Keratinocyte (primary cell): Measurements from ENCODE around the gene CIROP. TPM values are rescaled to one million over a fixed set of nuclear protein-coding genes. Genes with fewer than 3 reads are reported as not detected.

ENCODE experiments used
- DNase-seq: peaks from one replicate; pipeline ENCODE4 v3.0.0-alpha.2; 2011; ENCODE audit warnings: low read depth, missing footprints, low spot score
- FAIRE-seq: peaks from 2 replicates; lab custom pipeline; 2011; peaks lifted over from hg19 to GRCh38; lab: Jason Lieb, UNC
- H2AFZ ChIP-seq: 2 replicates; pipeline ENCODE4 v1.6.0; 2012; ENCODE audit warnings: low read length, control low read depth, inconsistent platforms; ENCODE audit not compliant: control insufficient read depth
- H3K27ac ChIP-seq: 2 replicates; pipeline ENCODE4 v1.5.1; 2011; ENCODE audit warnings: low read length; ENCODE audit not compliant: control insufficient read depth, insufficient read depth
- H3K27me3 ChIP-seq: 3 replicates; pipeline ENCODE4 v1.6.0; 2011; ENCODE audit warnings: low read length; ENCODE audit not compliant: control insufficient read depth, insufficient read depth; ENCODE audit errors: extremely low read depth
- H3K36me3 ChIP-seq, 2 experiments: 2 replicates in 1 of 2; 3 replicates in 1 of 2; pipeline ENCODE4 v1.5.1; 2011; ENCODE audit warnings: low read length in 2 of 2, mild to moderate bottlenecking in 1 of 2; ENCODE audit not compliant: control insufficient read depth in 2 of 2, insufficient read depth in 2 of 2; ENCODE audit errors: extremely low read depth in 1 of 2
- H3K4me1 ChIP-seq: 3 replicates; pipeline ENCODE4 v1.5.1; 2011; ENCODE audit warnings: low read length; ENCODE audit not compliant: control insufficient read depth, insufficient read depth; ENCODE audit errors: extremely low read depth
- H3K4me2 ChIP-seq: 3 replicates; pipeline ENCODE4 v1.6.0; 2011; ENCODE audit warnings: low read depth, low read length; ENCODE audit not compliant: control insufficient read depth, insufficient read depth; ENCODE audit errors: extremely low read depth
- H3K4me3 ChIP-seq, 3 experiments: fragments of 200-600 bp in 1 of 3; sonication (generic) in 1 of 3; 2 replicates in 2 of 3; 3 replicates in 1 of 3; pipeline ENCODE4 v1.5.1; 2011 to 2016; ENCODE audit warnings: low read length in 3 of 3, mild to moderate bottlenecking in 3 of 3, control low read depth in 2 of 3, inconsistent platforms in 1 of 3, low read depth in 1 of 3, mixed read lengths in 1 of 3, mixed run types in 1 of 3, moderate library complexity in 1 of 3; ENCODE audit not compliant: control insufficient read depth in 2 of 3, insufficient read depth in 2 of 3; ENCODE audit errors: extremely low read depth in 1 of 3
- H3K79me2 ChIP-seq: 2 replicates; pipeline ENCODE4 v1.6.0; 2012; ENCODE audit warnings: low read length; ENCODE audit not compliant: control insufficient read depth, insufficient read depth
- H3K9ac ChIP-seq: 3 replicates; pipeline ENCODE4 v1.6.0; 2011; ENCODE audit warnings: low read length; ENCODE audit not compliant: control insufficient read depth, insufficient read depth; ENCODE audit errors: extremely low read depth
- H3K9me1 ChIP-seq: 3 replicates; pipeline ENCODE4 v1.6.0; 2011; ENCODE audit warnings: low read length; ENCODE audit not compliant: control insufficient read depth, insufficient read depth; ENCODE audit errors: extremely low read depth
- H3K9me3 ChIP-seq: 2 replicates; pipeline ENCODE4 v1.5.1; 2012; ENCODE audit warnings: low read depth, low read length; ENCODE audit not compliant: control insufficient read depth
- H4K20me1 ChIP-seq: 3 replicates; pipeline ENCODE4 v1.6.0; 2011; ENCODE audit warnings: low read length; ENCODE audit not compliant: control insufficient read depth, insufficient read depth; ENCODE audit errors: extremely low read depth
- EZH2 ChIP-seq: IDR thresholded peaks from one replicate; pipeline ENCODE4 v1.6.1; 2012; ENCODE audit warnings: inconsistent platforms, mild to moderate bottlenecking, low read length, moderate library complexity
- dilution Hi-C: fragments of 300-500 bp; cut with MboI; formaldehyde crosslinking; loops from one replicate; pipeline ENCODE4 v1.7.0; 2020; ENCODE audit warnings: low sequenced_read_pairs; ENCODE audit not compliant: extremely low pct_ligation_motif_present
- polyA plus RNA-seq, 5 experiments: library from polyadenylated mRNA; depleted of rRNA in 3 of 5; stranded (reverse) in 3 of 5; stranded (forward) in 1 of 5; unstranded in 1 of 5; fragments of >200 nt; gene quantifications; 1 replicate in 1 of 5; 2 replicates in 3 of 5; 3 replicates in 1 of 5; pipeline versions ENCODE4 v1.2.1 to v1.2.3, GENCODE V29; 2011 to 2012; ENCODE audit warnings: missing spikeins in 2 of 5, low read depth in 1 of 5, low replicate concordance in 1 of 5
- TF ChIP-seq, protein P1 (sequence below), 3 experiments: IDR thresholded peaks in 1 of 3; conservative IDR thresholded peaks in 1 of 3; optimal IDR thresholded peaks in 1 of 3; 2 replicates in 2 of 3; 3 replicates in 1 of 3; pipeline versions ENCODE3 to v1.5.1; 2011; ENCODE audit warnings: low read length in 3 of 3, mild to moderate bottlenecking in 3 of 3, moderate library complexity in 2 of 3, control low read depth in 1 of 3, inconsistent platforms in 1 of 3; ENCODE audit not compliant: insufficient read depth in 2 of 3; ENCODE audit errors: extremely low read depth in 1 of 3

Gene CIROP
- polyA plus RNA-seq, 1 donor (not counting 4 experiments of a cell fraction or from before 2014, with no cell fraction given): not detected

DNA sequence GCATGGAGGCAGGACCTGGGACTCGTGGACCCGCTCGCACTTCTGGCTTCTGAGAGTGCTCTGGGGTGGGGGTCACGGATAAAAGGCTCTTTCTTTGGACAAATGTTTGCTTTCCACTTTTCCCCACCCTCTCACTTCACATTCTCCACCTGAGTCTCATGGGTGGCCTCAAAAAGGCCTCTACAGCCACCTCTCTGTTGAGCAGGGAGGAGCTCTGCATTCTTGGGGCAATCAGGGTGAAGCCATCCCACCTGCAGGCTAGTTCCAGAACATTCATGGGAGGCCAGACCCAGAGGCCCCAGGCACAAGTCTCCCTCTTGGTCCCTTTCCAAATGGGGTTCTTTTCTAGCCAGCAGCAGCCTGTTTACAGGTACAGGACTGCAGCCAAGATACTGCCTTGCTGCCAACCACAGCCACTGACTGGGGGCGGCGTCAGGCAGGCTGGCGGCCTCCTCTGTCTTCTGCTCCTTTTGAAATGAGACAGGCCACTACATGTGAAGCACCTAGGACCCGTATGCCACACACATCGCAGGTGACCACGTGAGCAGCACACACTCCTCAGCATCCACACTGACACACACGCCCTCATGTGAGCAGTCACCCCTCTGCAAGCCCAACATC, 32.5 kb upstream of the CIROP start:
- H2AFZ ChIP-seq: no peak overlapping the region
- H3K9me3 ChIP-seq: no peaks in the 10 kb centered on the region
- H3K9ac ChIP-seq: peak overlapping the region; percentile 59
- no peaks in the 10 kb centered on the region for H3K9me1 ChIP-seq
- FAIRE-seq (peak; percentile 80), DNase-seq (peak; percentile 88)
- peak overlapping the region in 1 of 3 experiments; percentile 6 for H3K4me3 ChIP-seq
- TF ChIP-seq, protein P1, sequence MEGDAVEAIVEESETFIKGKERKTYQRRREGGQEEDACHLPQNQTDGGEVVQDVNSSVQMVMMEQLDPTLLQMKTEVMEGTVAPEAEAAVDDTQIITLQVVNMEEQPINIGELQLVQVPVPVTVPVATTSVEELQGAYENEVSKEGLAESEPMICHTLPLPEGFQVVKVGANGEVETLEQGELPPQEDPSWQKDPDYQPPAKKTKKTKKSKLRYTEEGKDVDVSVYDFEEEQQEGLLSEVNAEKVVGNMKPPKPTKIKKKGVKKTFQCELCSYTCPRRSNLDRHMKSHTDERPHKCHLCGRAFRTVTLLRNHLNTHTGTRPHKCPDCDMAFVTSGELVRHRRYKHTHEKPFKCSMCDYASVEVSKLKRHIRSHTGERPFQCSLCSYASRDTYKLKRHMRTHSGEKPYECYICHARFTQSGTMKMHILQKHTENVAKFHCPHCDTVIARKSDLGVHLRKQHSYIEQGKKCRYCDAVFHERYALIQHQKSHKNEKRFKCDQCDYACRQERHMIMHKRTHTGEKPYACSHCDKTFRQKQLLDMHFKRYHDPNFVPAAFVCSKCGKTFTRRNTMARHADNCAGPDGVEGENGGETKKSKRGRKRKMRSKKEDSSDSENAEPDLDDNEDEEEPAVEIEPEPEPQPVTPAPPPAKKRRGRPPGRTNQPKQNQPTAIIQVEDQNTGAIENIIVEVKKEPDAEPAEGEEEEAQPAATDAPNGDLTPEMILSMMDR (optimal IDR thresholded peaks at IDR 0.05 in 1 of 3, IDR thresholded peaks at IDR 0.05 in 1 of 3, conservative IDR thresholded peaks at IDR 0.05 in 1 of 3; ENCODE audit: extremely low read depth in 1 of 3, insufficient read depth in 2 of 3, low read length in 3 of 3): peak in 1 of 3 experiments; percentile 38
- TF ChIP-seq EZH2: no peak
- no peaks in the 10 kb centered on the region for H4K20me1 ChIP-seq
- H3K4me2 ChIP-seq: peak overlapping the region; percentile 61
- peaks cover 4 to 7% of the 10 kb centered on the region in 2 experiments for H3K36me3 ChIP-seq
- H3K79me2 ChIP-seq: no peaks in the 10 kb centered on the region
- H3K27me3 ChIP-seq: no peaks in the 10 kb centered on the region
- H3K4me1 ChIP-seq: peaks cover 39% of the 10 kb centered on the region
- dilution Hi-C loops: no loop called here
- H3K27ac ChIP-seq: peak overlapping the region; percentile 89

DNA sequence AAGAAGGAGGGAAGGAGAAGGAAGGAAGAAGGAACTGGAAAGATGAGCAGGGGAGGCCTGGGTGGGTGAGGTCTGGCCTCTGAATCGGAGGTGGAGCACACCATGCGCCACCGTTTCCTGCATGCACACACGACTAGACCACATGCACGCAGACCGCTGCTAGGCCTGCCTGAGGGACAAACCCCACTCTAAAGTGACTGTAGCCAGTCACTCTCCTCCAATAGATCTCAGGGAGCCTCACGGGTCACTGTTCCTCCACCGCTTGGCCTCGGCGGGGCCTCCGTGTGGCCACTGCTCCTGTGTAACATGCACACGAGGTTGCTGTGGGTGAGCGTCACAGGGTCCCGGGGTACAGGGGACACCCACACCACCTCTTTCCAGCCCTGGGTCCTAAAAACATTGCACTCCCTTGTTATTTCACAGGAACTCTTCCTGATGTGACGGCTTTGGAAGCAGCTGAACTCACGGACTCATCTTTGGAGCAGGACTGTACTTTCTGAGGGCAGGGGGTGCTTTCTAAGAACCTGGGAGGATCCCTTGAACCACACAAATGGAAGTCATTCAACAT, 31.9 kb upstream of the CIROP start:
- Histone ChIP-seq H3K27me3 (no peaks in the 10 kb centered on the region), H2AFZ (no peak overlapping the region), H3K9ac (no peak overlapping the region), H3K4me1 (peaks cover 33% of the 10 kb centered on the region), H4K20me1 (no peaks in the 10 kb centered on the region), H3K27ac (no peak overlapping the region), H3K36me3 (peaks cover 4 to 7% of the 10 kb centered on the region in 2 experiments), H3K9me1 (no peaks in the 10 kb centered on the region), H3K4me2 (no peak overlapping the region), H3K4me3 (no peak overlapping the region), H3K79me2 (no peaks in the 10 kb centered on the region), H3K9me3 (no peaks in the 10 kb centered on the region)
- TF ChIP-seq, protein P1 (optimal IDR thresholded peaks at IDR 0.05 in 1 of 3, IDR thresholded peaks at IDR 0.05 in 1 of 3, conservative IDR thresholded peaks at IDR 0.05 in 1 of 3; ENCODE audit: extremely low read depth in 1 of 3, insufficient read depth in 2 of 3, low read length in 3 of 3): no peak
- TF ChIP-seq EZH2: no peak
- no peak for FAIRE-seq
- dilution Hi-C loops: no loop called here
- DNase-seq: no peak
